HepG2 (cell line): ENCODE measurements around the gene GCSAM. TPM values are rescaled to one million over a fixed set of nuclear protein-coding genes. Genes with fewer than 3 reads are reported as not detected.

ENCODE experiments used
- ATAC-seq: fragments of 200-7000 bp; cut with Tn5 transposase; 3 replicates; pipeline ENCODE4 v1.9.1; 2020; ENCODE audit warnings: mild to moderate bottlenecking, moderate library complexity
- BruUV-seq: library from RNA; stranded (reverse); fragments of 400-500 nt; replicated peaks from 2 replicates; lab custom pipeline; 2021; lab: Mats Ljungman, UMichigan
- CTCF ChIA-PET: fragments of 300-600 bp; formaldehyde crosslinking; extraction: SDS; loops from one replicate; lab custom pipeline; 2021; ENCODE audit warnings: low total read pairs, inconsistent platforms, low intra/inter-chr PET ratio; lab: Yijun Ruan, JAX
- POLR2A ChIA-PET: fragments of 350-600 bp; sonication (Branson Sonifier 250); formaldehyde crosslinking; loops from one replicate; lab custom pipeline; 2020; ENCODE audit warnings: antibody characterized with exemption, inconsistent platforms; lab: Yijun Ruan, JAX
- DNase-seq: peaks from one replicate; pipeline ENCODE4 v3.0.0-alpha.2; 2015; ENCODE audit warnings: low spot score
- FAIRE-seq: peaks from 3 replicates; lab custom pipeline; 2011; peaks lifted over from hg19 to GRCh38; lab: Jason Lieb, UNC
- H2AFZ ChIP-seq: one replicate; pipeline ENCODE4 v1.6.1; 2011; ENCODE audit warnings: low read length, inconsistent platforms
- H3K27ac ChIP-seq: fragments of 300-600 bp; 3 replicates; pipeline ENCODE4 v1.8.0; 2011; ENCODE audit warnings: mixed run types, mild to moderate bottlenecking, mixed read lengths, low read length, inconsistent platforms; ENCODE audit not compliant: insufficient read depth; ENCODE audit errors: extremely low read length
- H3K27me3 ChIP-seq, 2 experiments: fragments of 200-600 bp in 1 of 2; 2 replicates in 1 of 2; 3 replicates in 1 of 2; pipeline versions ENCODE4 v1.6.0 to v1.8.0; 2011; ENCODE audit warnings: low read length in 2 of 2, mild to moderate bottlenecking in 2 of 2, moderate library complexity in 2 of 2, inconsistent platforms in 1 of 2; ENCODE audit not compliant: insufficient read depth in 2 of 2, control insufficient read depth in 1 of 2
- H3K36me3 ChIP-seq, 2 experiments: fragments of 200-600 bp in 1 of 2; replicated peaks in 1 of 2; 2 replicates in 1 of 2; 3 replicates in 1 of 2; pipeline versions ENCODE4 v1.5.1 to v1.8.0; 2011; ENCODE audit warnings: low read length in 2 of 2, inconsistent platforms in 1 of 2; ENCODE audit not compliant: insufficient read depth in 2 of 2, control insufficient read depth in 1 of 2
- H3K4me1 ChIP-seq: 2 replicates; pipeline ENCODE4 v1.5.1; 2012; ENCODE audit warnings: low read length, inconsistent platforms; ENCODE audit not compliant: insufficient read depth
- H3K4me2 ChIP-seq: 2 replicates; pipeline ENCODE4 v1.6.0; 2011; ENCODE audit warnings: low read depth, low read length, inconsistent platforms
- H3K4me3 ChIP-seq, 3 experiments: fragments of 200-600 bp in 1 of 3; sonication (generic), shearing (Covaris generic) in 1 of 3; replicated peaks in 1 of 3; 2 replicates each; pipeline ENCODE4 v1.5.1; 2011 to 2016; ENCODE audit warnings: low read length in 3 of 3, inconsistent platforms in 2 of 3, low read depth in 2 of 3, mild to moderate bottlenecking in 2 of 3, control low read depth in 1 of 3, mixed read lengths in 1 of 3; ENCODE audit not compliant: insufficient read depth in 1 of 3
- H3K79me2 ChIP-seq: one replicate; pipeline ENCODE4 v1.6.1; 2011; ENCODE audit warnings: low read length, inconsistent platforms; ENCODE audit not compliant: insufficient read depth
- H3K9ac ChIP-seq: 2 replicates; pipeline ENCODE4 v1.6.0; 2011; ENCODE audit warnings: mild to moderate bottlenecking, low read depth, low read length, inconsistent platforms; ENCODE audit not compliant: insufficient read depth
- H3K9me3 ChIP-seq: 2 replicates; pipeline ENCODE4 v1.5.1; 2012; ENCODE audit warnings: mild to moderate bottlenecking, low read length
- H4K20me1 ChIP-seq: 2 replicates; pipeline ENCODE4 v1.6.0; 2011; ENCODE audit warnings: inconsistent platforms, mild to moderate bottlenecking, low read length, moderate library complexity; ENCODE audit not compliant: insufficient read depth
- CENPBD1 ChIP-seq: sonication (generic); formaldehyde crosslinking; IDR thresholded peaks from 2 replicates; pipeline ENCODE4 v1.8.0; 2022; ENCODE audit warnings: missing genetic modification reagents, low read depth, mild to moderate bottlenecking, borderline replicate concordance
- DNMT1 ChIP-seq: sonication (generic); formaldehyde crosslinking; IDR thresholded peaks from 2 replicates; pipeline ENCODE4 v1.5.1; 2020; ENCODE audit warnings: mild to moderate bottlenecking, missing genetic modification reagents
- HNRNPLL ChIP-seq: fragments of 200-400 bp; formaldehyde crosslinking; IDR thresholded peaks from 2 replicates; pipeline ENCODE4 v1.6.1; 2017; ENCODE audit warnings: mild to moderate bottlenecking, low read depth, low read length; ENCODE audit not compliant: poor library complexity, severe bottlenecking
- ISL2 ChIP-seq: sonication (generic); formaldehyde crosslinking; IDR thresholded peaks from 2 replicates; pipeline ENCODE4 v1.5.0; 2020; ENCODE audit warnings: missing genetic modification reagents
- STAT5B ChIP-seq: sonication (generic); formaldehyde crosslinking; IDR thresholded peaks from 2 replicates; pipeline ENCODE4 v1.4.0; 2020; ENCODE audit warnings: missing genetic modification reagents
- ZFP62 ChIP-seq: sonication (generic); formaldehyde crosslinking; IDR thresholded peaks from 2 replicates; pipeline ENCODE4 v1.4.0; 2020; ENCODE audit warnings: missing genetic modification reagents
- ZNF354B ChIP-seq: sonication (generic); formaldehyde crosslinking; IDR thresholded peaks from 2 replicates; pipeline ENCODE4 v1.8.0; 2022; ENCODE audit warnings: mild to moderate bottlenecking, missing genetic modification reagents
- ZNF776 ChIP-seq: sonication (generic); formaldehyde crosslinking; IDR thresholded peaks from 2 replicates; pipeline ENCODE4 v1.4.0; 2020; ENCODE audit warnings: mild to moderate bottlenecking, missing genetic modification reagents
- WGBS: methylation state at CpG from one replicate; pipeline ENCODE4 v1.1.6; 2017; ENCODE audit warnings: low lambda C conversion rate; 5-methylcytosine and 5-hydroxymethylcytosine counted together
- in situ Hi-C: cut with HindIII; loops from 2 replicates; pipeline ENCODE4 v1.10.0; 2017; ENCODE audit warnings: low pct_unique_long_range_greater_than_20kb; ENCODE audit not compliant: extremely low pct_ligation_motif_present
- intact Hi-C: fragments of 100-400 bp; cut with micrococcal nuclease; formaldehyde crosslinking; loops from one replicate; pipeline ENCODE4 v1.10.0; 2022; ENCODE audit not compliant: unreplicated experiment
- polyA plus RNA-seq, 8 experiments: library from polyadenylated mRNA; depleted of rRNA in 3 of 8; stranded (reverse) in 7 of 8; unstranded in 1 of 8; fragments of >200 nt; fragmentation: Illumina TruSeq in 4 of 8; extraction: Trizol in 4 of 8; gene quantifications; 2 replicates each; pipeline versions ENCODE4 v1.2.1 to v1.2.3, GENCODE V29; 2011 to 2016; ENCODE audit warnings: low read depth in 4 of 8, missing spikeins in 1 of 8, mixed read lengths in 1 of 8; ENCODE audit not compliant: insufficient read depth in 1 of 8
- total RNA-seq, 5 experiments: library from RNA; depleted of rRNA; stranded (reverse); fragments of >200 nt; fragmentation: Illumina TruSeq; extraction: Trizol; gene quantifications; 2 replicates each; pipeline ENCODE4 v1.2.3, GENCODE V29; 2016; ENCODE audit warnings: low read depth in 1 of 5
- TF ChIP-seq, protein P1 (sequence below): fragments of 450-650 bp; IDR thresholded peaks from 2 replicates; pipeline ENCODE4 v1.6.1; 2017; ENCODE audit warnings: mild to moderate bottlenecking
- TF ChIP-seq, protein P2 (sequence below): sonication (generic); formaldehyde crosslinking; conservative IDR thresholded peaks from 2 replicates; pipeline ENCODE4 v1.4.0; 2020; ENCODE audit warnings: missing genetic modification reagents
- TF ChIP-seq, protein P3 (sequence below): IDR thresholded peaks from 2 replicates; pipeline ENCODE4 v1.6.1; 2016; ENCODE audit warnings: low read depth, missing genetic modification reagents, missing compliant biosample characterization

Gene GCSAM
- total and polyA plus RNA-seq, 2 of the 13 experiments (the other 11 are each of a cell fraction or from before 2014, with no cell fraction given): not detected

- no peak for TF ChIP-seq CENPBD1 (CRISPR knock-in tag)
Observed at GRCh38 chr3:112097378-112097777, 35.7 kb downstream of the GCSAM start (continued).

DNA sequence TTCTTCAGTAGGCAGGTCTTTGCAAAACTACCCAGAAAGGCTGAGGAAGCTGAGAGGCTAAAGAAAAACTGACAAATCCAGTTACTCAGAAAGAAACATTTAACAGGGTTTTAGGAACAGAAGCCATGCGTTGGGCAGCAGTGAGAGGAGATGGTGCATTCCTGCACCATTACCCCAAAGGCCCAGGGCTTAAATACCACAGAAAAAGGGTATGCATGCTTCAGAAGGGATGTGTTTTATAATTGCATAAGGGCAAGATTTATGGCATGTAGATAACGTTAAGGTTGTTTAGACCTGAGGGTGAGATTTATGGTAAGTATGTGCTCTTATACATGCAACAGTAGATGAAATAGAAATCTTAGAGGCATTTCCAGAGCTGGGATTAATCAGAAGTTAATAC is 36.9 kb downstream of the GCSAM start:
- ATAC-seq: no peak
- intact Hi-C loops: no loop called here
- H3K9ac ChIP-seq: no peak overlapping the region

More for the DNA sequence above, 36.9 kb downstream of the GCSAM start:
- Histone ChIP-seq H2AFZ (no peak overlapping the region), H3K4me2 (no peak overlapping the region), H3K36me3 (no peaks in the 10 kb centered on the region), H3K4me3 (no peak overlapping the region), H3K4me1 (peaks cover 3% of the 10 kb centered on the region; the same call in 1 of the 2 replicates), H3K27ac (no peak overlapping the region), H3K27me3 (no peaks in the 10 kb centered on the region), H3K79me2 (no peaks in the 10 kb centered on the region), H3K9me3 (no peaks in the 10 kb centered on the region), H4K20me1 (no peaks in the 10 kb centered on the region)
- no TSS peak for BruUV-seq
- CTCF ChIA-PET: no interaction called here
- no peak for DNase-seq
- WGBS: 42% methylated on average over 2 of the region's 2 CpGs
- TF ChIP-seq ZNF354B: no peak
- TF ChIP-seq ISL2: no peak
- TF ChIP-seq, protein P1, sequence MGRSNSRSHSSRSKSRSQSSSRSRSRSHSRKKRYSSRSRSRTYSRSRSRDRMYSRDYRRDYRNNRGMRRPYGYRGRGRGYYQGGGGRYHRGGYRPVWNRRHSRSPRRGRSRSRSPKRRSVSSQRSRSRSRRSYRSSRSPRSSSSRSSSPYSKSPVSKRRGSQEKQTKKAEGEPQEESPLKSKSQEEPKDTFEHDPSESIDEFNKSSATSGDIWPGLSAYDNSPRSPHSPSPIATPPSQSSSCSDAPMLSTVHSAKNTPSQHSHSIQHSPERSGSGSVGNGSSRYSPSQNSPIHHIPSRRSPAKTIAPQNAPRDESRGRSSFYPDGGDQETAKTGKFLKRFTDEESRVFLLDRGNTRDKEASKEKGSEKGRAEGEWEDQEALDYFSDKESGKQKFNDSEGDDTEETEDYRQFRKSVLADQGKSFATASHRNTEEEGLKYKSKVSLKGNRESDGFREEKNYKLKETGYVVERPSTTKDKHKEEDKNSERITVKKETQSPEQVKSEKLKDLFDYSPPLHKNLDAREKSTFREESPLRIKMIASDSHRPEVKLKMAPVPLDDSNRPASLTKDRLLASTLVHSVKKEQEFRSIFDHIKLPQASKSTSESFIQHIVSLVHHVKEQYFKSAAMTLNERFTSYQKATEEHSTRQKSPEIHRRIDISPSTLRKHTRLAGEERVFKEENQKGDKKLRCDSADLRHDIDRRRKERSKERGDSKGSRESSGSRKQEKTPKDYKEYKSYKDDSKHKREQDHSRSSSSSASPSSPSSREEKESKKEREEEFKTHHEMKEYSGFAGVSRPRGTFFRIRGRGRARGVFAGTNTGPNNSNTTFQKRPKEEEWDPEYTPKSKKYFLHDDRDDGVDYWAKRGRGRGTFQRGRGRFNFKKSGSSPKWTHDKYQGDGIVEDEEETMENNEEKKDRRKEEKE: no peak
- no peak for TF ChIP-seq ZFP62 (CRISPR knock-in tag)
- TF ChIP-seq ZNF776: no peak
- TF ChIP-seq, protein P2, sequence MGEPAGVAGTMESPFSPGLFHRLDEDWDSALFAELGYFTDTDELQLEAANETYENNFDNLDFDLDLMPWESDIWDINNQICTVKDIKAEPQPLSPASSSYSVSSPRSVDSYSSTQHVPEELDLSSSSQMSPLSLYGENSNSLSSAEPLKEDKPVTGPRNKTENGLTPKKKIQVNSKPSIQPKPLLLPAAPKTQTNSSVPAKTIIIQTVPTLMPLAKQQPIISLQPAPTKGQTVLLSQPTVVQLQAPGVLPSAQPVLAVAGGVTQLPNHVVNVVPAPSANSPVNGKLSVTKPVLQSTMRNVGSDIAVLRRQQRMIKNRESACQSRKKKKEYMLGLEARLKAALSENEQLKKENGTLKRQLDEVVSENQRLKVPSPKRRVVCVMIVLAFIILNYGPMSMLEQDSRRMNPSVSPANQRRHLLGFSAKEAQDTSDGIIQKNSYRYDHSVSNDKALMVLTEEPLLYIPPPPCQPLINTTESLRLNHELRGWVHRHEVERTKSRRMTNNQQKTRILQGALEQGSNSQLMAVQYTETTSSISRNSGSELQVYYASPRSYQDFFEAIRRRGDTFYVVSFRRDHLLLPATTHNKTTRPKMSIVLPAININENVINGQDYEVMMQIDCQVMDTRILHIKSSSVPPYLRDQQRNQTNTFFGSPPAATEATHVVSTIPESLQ (CRISPR knock-in tag): no peak
- no peak for TF ChIP-seq DNMT1 (CRISPR knock-in tag)
- TF ChIP-seq, protein P3, sequence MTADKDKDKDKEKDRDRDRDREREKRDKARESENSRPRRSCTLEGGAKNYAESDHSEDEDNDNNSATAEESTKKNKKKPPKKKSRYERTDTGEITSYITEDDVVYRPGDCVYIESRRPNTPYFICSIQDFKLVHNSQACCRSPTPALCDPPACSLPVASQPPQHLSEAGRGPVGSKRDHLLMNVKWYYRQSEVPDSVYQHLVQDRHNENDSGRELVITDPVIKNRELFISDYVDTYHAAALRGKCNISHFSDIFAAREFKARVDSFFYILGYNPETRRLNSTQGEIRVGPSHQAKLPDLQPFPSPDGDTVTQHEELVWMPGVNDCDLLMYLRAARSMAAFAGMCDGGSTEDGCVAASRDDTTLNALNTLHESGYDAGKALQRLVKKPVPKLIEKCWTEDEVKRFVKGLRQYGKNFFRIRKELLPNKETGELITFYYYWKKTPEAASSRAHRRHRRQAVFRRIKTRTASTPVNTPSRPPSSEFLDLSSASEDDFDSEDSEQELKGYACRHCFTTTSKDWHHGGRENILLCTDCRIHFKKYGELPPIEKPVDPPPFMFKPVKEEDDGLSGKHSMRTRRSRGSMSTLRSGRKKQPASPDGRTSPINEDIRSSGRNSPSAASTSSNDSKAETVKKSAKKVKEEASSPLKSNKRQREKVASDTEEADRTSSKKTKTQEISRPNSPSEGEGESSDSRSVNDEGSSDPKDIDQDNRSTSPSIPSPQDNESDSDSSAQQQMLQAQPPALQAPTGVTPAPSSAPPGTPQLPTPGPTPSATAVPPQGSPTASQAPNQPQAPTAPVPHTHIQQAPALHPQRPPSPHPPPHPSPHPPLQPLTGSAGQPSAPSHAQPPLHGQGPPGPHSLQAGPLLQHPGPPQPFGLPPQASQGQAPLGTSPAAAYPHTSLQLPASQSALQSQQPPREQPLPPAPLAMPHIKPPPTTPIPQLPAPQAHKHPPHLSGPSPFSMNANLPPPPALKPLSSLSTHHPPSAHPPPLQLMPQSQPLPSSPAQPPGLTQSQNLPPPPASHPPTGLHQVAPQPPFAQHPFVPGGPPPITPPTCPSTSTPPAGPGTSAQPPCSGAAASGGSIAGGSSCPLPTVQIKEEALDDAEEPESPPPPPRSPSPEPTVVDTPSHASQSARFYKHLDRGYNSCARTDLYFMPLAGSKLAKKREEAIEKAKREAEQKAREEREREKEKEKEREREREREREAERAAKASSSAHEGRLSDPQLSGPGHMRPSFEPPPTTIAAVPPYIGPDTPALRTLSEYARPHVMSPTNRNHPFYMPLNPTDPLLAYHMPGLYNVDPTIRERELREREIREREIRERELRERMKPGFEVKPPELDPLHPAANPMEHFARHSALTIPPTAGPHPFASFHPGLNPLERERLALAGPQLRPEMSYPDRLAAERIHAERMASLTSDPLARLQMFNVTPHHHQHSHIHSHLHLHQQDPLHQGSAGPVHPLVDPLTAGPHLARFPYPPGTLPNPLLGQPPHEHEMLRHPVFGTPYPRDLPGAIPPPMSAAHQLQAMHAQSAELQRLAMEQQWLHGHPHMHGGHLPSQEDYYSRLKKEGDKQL: no peak
- TF ChIP-seq HNRNPLL: no peak
- no peak for TF ChIP-seq STAT5B (CRISPR knock-in tag)
- no peak for TF ChIP-seq CENPBD1 (CRISPR knock-in tag)
- no peak for FAIRE-seq
- in situ Hi-C loops: no loop called here
- POLR2A ChIA-PET: no interaction called here
